ENCODE measurements around the gene NEGR1.

GRCh38 chr1:71721532-71721931 is 560.8 kb downstream of the NEGR1 start:
- TF ChIP-seq, protein P1, sequence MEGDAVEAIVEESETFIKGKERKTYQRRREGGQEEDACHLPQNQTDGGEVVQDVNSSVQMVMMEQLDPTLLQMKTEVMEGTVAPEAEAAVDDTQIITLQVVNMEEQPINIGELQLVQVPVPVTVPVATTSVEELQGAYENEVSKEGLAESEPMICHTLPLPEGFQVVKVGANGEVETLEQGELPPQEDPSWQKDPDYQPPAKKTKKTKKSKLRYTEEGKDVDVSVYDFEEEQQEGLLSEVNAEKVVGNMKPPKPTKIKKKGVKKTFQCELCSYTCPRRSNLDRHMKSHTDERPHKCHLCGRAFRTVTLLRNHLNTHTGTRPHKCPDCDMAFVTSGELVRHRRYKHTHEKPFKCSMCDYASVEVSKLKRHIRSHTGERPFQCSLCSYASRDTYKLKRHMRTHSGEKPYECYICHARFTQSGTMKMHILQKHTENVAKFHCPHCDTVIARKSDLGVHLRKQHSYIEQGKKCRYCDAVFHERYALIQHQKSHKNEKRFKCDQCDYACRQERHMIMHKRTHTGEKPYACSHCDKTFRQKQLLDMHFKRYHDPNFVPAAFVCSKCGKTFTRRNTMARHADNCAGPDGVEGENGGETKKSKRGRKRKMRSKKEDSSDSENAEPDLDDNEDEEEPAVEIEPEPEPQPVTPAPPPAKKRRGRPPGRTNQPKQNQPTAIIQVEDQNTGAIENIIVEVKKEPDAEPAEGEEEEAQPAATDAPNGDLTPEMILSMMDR (IDR thresholded peaks at IDR 0.05 in 8 of 11, conservative IDR thresholded peaks at IDR 0.05 in 3 of 11): no peak
- TF ChIP-seq POLR2A (IDR thresholded peaks at IDR 0.05): no peak
